ENCODE data around the gene ACYP1. TPM values are rescaled to one million over a fixed set of nuclear protein-coding genes. Genes with fewer than 3 reads are reported as not detected.

The ACYP1 gene
- polyA plus RNA-seq, 1 of the 3 experiments (the other 2 are of a cell fraction) = 53.5 TPM

GRCh38 chr14:75016815-75017214 lies 47.0 kb downstream of the ACYP1 start:
- Histone ChIP-seq H3K27me3 (ENCODE audit: insufficient read depth) (no peaks in the 10 kb centered on the region), H3K27ac (ENCODE audit: low read depth in 2 of 2, low read length in 1 of 2) (no peak overlapping the region), H3K4me2 (no peak overlapping the region), H3K36me3 (replicated peaks in 1 of 2; ENCODE audit: control insufficient read depth in 1 of 2, insufficient read depth in 2 of 2, low read length in 1 of 2) (peaks cover 28 to 59% of the 10 kb centered on the region in 2 experiments), H3K79me2 (ENCODE audit: insufficient read depth) (no peaks in the 10 kb centered on the region), H3K9me3 (no peaks in the 10 kb centered on the region), H4K20me1 (ENCODE audit: insufficient read depth) (no peaks in the 10 kb centered on the region), H2AFZ (ENCODE audit: low read depth) (no peak overlapping the region), H3K4me3 (ENCODE audit: low read depth in 2 of 2, low read length in 1 of 2) (no peak overlapping the region), H3K9me2 (no peaks in the 10 kb centered on the region), H3K9ac (no peak overlapping the region), H3K4me1 (ENCODE audit: control insufficient read depth in 1 of 2, insufficient read depth in 2 of 2, low read depth in 1 of 2, low read length in 1 of 2) (peaks cover 0 to 4% of the 10 kb centered on the region in 2 experiments; a peak in 1 of 4 replicates), H3F3A (replicated peaks; ENCODE audit: insufficient read depth) (peaks cover 6% of the 10 kb centered on the region)
- DNase-seq = no peak
- ChIA-PET CTCF (interaction anchor here (1.0 to 1.2 kb wide), 3 partner anchors 10 to 111 kb away, joined by 3 to 4 read pairs (median 4); no protein-coding TSS in a partner anchor), POLR2A (no interaction called here)
- no peak for TF ChIP-seq TEAD4 (IDR thresholded peaks at IDR 0.05; ENCODE audit: borderline replicate concordance, insufficient read depth)
- TF ChIP-seq RCOR1 (IDR thresholded peaks at IDR 0.05; ENCODE audit: low read length) = no peak
- no peak for TF ChIP-seq PBX3 (IDR thresholded peaks at IDR 0.05)
- TF ChIP-seq YY1 (IDR thresholded peaks at IDR 0.05; ENCODE audit: low read depth) = no peak
- TF ChIP-seq CTCF (IDR thresholded peaks at IDR 0.05) = no peak
- TF ChIP-seq REST (IDR thresholded peaks at IDR 0.05; ENCODE audit: low read depth, low read length) = no peak
- no peak for TF ChIP-seq MAX (IDR thresholded peaks at IDR 0.05; ENCODE audit: low read depth)
- TF ChIP-seq USF2 (IDR thresholded peaks at IDR 0.05; ENCODE audit: borderline replicate concordance, low read depth, low read length) = no peak
- TF ChIP-seq GABPA (IDR thresholded peaks at IDR 0.05; ENCODE audit: low read depth) = no peak
- TF ChIP-seq GATA2 (CRISPR knock-in tag; IDR thresholded peaks at IDR 0.05) = no peak
- no peak for TF ChIP-seq RFX5 (IDR thresholded peaks at IDR 0.05; ENCODE audit: low read length)
- no peak for TF ChIP-seq FOXM1 (IDR thresholded peaks at IDR 0.05; ENCODE audit: low read depth)
- no peak for TF ChIP-seq IRF3 (IDR thresholded peaks at IDR 0.05; ENCODE audit: low read depth, low read length)
- no peak for TF ChIP-seq SIN3A (IDR thresholded peaks at IDR 0.05; ENCODE audit: borderline replicate concordance, low read depth, low read length)
- TF ChIP-seq SMC3 (IDR thresholded peaks at IDR 0.05; ENCODE audit: low read depth, low read length) = no peak
- no peak for TF ChIP-seq FOXJ3 (CRISPR knock-in tag; IDR thresholded peaks at IDR 0.05)
- TF ChIP-seq JUND (IDR thresholded peaks at IDR 0.05) = no peak
- 86% methylated on average over 3 of the region's 3 CpGs for WGBS (ENCODE audit: low lambda C conversion rate)

Data from SK-N-SH (cell line).